ENCODE measurements around the gene ABCB11.
"Not testable (repeated sequence)": the region's sequence is repeated elsewhere in the genome, so short reads cannot be mapped to it uniquely, and the experiment has no call there.

Gene ABCB11

GRCh38 chr2:169041594-169041993 is 10.5 kb upstream of the ABCB11 start:
- no peak for DNase-seq

DNA sequence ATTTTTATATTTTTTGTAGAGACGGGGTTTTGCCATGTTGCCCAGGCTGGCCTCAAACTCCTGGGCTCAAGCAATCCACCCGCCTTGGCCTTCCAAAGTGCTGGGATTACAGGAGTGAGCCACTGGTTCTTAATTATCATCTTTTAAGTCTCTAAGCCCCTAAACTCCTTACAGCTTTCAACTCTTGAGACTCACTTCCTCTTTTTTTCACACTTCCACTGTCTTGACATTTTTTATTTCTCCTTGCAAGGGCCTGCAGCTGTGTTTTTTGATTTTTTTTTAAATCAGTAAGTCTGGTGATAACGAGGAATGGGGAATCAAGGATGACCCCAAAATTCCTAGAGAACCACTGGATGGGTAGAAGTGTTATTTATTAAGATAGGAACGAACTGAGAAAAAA is 8.6 kb upstream of the ABCB11 start:
- peak; percentile 86 to 94 for DNase-seq

GRCh38 chr2:169038338-169038757 is 7.2 kb upstream of the ABCB11 start:
- peak; percentile 43 to 56 for DNase-seq

DNA sequence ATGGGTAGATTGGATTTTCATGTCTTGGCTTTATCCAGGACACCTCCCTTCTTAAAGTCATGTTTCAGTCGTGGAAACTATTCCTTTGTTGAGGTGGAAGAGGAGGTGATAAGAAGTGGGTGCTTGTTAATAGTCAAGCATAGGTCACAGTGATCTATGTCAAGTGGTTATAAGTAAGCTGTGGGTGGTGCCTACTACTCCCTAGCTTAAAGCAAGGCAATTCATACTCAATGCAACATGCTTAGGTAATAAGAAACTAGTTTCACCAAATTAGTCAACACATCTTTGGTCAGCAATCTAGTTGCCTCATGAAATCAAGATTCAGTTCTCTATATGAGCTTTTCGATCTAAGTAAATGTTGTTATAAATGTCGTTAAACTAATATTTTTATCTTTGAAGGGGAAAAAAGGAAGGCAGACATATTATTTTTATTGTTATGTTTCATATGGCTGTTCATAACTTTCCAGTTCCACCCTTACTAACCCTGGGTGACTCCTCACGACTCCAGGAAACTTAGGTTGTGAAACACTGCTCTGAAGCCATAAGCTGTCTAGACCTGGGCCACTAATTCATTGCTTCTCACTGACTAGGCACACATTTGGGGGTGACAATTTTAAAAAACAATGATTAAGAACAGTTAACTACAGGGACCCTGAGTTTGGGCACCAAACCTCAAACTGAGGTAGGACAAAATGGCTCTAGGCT is 5.8 kb upstream of the ABCB11 start:
- DNase-seq = no peak

DNA sequence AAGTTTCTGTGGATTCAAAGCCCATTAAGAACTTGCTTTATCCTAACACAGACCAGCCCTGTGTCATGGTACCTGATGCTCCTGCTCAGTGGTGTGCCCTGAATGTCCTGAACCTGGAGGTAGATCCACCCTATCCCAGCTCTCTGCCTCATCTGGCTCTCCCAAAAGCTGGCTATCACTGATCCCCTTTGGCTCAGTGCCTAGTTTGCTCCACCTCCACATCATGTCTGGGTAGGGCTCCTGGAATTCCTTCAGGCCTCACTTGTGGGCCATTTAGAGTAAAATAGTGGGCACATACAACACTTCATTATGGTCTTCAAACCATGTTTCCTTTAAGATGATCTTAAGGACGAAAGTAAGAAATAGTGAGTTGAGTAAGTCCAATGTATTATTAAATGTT is 4.8 kb upstream of the ABCB11 start:
- no peak for DNase-seq

DNA sequence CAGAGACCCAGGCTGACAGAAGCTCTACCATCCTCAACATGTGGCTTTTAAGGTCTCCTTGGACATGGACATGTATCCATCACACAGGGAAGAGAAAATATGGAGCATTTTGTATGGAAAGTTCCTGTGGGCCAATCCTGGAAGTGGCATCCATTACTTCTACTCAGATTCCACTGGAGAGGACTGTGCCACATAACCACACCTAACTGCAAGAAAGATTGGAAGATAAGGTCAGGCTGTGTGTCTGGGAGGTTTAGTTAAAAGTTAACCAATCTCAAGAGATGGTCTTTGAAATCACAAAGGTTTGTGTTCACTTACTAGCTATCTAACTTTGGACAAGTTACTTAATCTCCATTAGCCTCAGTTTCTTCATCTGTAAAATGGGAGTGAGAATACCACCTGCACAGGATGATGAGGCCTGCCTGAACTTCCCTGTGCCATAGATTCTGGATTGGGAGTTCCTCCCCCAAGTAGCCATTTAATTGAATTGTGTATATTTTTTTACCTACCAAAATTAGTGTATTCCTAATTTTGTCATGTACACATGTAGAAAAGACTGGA is 3.9 kb upstream of the ABCB11 start:
- DNase-seq = no peak

DNA sequence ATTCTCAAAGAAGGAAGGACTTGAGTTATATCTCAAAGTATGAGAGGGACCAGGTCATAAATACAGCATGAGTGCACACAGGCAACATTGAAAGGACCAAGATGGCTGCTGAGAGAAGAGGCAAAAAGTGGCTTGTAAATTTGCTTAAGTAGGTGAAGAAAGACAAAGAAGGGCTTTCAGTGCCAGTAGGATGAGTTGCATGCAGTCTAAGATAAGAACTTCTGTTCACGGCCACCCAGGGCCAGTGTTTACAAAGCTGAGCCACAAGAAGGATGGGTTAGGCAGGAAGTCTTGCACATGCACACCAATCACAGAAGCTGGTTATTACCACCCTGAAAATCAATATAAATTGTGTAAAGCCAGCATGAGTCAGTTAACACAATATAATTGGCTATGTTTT is 3.1 kb upstream of the ABCB11 start:
- DNase-seq = no peak

DNA sequence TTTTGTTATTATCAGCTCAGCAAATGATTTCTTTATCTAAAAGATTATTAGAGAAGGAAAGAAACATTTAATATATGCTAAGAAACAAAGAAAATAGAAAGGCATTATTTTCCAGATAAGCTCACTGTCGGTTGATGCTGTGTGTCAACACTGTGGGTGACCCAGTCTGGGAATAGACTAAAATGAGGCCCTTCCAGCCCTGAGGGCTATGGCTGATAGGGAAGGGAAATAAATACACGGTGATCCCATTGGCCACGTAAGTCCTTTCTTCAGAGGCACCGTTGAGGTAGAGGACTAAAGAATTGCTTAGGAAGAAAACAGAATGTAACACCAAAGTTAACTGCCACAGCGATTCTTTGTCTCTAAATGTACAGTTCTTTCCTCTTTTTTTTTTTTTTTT is 1.8 kb downstream of the ABCB11 start:
- DNase-seq = no peak

DNA sequence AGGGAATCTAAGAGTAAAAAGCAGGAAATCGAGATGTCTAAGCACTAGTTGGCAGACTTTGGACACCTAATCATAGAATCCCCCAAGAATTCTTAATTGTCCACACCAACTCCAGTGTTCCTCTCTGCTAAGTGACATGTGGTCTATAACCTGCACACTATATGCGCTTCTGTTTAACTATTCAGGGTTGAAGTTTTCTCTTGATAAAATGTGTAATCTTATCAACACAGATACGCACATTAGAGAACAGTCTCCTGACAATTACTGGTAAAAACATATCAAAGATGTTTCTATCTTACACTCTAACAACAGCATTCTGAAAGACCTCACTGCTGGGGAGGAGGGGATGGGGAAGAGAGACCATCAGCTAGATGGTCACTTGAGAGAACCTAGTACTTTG is 3.9 kb downstream of the ABCB11 start:
- no peak for DNase-seq

DNA sequence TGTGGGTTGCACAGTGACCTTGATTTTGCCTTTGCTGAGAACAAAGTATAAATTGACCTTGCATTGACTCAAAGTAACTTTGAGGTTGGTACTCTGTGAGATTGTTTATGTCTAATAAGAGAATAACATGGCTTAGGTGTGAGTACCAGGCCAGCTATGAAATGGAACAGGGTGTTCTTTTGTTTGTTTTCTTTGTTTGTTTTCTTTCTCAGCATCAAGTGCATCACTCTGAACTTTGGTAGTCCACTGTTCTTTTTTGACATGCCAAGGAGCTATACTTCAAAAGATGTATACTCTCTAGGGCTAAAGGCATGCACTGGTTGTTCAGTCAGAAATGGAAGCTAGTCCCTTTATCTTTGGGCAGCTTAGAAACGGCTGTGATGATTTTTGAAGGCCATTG is 5.1 kb downstream of the ABCB11 start:
- DNase-seq = no peak

- DNase-seq = no peak
Measured at GRCh38 chr2:169023161-169023560, 8.0 kb downstream of the ABCB11 start.

- DNase-seq = no peak
Measured at GRCh38 chr2:169018390-169018789, 12.7 kb downstream of the ABCB11 start.

DNA sequence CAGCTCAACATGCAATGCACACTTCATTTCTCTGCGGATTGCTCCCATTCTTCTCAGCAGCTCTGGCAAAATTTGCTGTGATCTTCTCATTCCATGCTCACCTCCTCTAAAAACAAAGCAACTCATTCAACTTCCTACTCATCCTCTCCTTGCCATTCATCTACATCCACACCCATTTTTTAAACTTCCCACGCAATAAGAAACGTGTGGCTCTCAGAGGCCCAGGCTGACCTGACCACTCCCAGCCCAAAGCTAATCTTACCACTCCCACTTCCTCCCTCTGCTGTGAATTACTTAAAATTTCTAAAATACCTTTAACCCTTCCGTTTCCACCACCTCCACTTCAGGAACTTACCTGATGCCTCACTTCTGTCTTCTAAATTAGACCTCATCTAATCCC is 15.2 kb downstream of the ABCB11 start:
- DNase-seq = no peak

DNA sequence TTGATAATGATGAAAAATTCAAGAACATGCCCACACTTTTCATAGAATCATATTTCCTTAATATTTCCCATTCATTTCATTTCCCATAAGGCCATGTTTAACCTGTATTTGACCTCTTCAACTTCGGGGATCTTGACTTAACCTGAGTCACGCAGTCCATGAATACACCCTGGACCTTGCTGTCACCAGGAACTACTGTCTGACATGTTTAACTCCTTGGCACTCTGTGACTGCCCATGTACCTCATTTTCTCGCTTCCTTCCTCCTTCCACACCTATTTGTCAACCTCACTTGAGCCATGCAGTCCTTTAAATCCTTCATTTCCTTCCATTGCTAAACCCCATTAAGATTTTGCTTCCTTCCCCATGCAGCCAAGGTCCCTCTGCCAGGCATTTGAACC is 16.3 kb downstream of the ABCB11 start:
- DNase-seq = no peak

DNA sequence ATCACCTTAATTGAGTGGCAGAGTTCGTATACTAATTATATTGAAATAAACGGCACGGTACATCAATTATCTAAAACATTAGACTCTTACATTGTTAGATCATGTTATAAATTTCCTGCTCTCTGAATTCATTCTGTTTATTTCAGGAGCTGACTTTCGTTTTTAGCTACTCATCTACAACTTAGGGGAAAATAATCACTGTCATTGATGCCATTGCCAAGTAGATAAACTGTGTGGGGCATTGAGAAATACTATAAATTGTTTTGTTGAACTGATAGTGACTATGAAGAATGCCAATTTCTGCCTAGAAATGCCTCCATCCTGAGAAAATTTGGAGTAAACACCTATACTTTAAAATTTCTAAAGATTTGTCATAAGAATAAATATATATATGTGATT is 17.5 kb downstream of the ABCB11 start:
- DNase-seq = no peak

- DNase-seq = no peak
Measured at GRCh38 chr2:169012812-169013627, 18.1 kb downstream of the ABCB11 start.

- not testable (repeated sequence) for DNase-seq
Measured at GRCh38 chr2:169012191-169012792, 18.8 kb downstream of the ABCB11 start.

DNA sequence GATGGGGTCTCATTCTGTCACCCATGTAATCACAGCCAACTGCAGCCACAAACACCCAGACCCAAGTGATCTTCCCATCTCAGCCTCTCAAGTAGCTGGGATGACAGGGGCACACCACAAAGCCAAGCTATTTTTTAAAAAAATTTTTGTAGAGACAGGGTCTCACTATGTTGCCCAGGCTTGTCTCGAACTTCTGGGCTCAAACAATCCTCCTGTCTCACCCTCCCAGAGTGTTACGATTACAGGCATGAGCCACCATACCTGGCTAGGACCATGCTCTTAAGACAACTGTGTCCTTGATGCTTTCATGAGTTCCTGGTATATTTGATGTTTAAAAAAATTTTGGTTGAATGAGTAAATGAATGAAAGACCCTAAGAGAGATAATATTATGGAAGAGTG is 19.4 kb downstream of the ABCB11 start:
- no peak for DNase-seq

- no peak for DNase-seq
Measured at GRCh38 chr2:169010633-169011460, 20.3 kb downstream of the ABCB11 start.

- no peak for DNase-seq
Measured at GRCh38 chr2:169009865-169010579, 21.1 kb downstream of the ABCB11 start.

- DNase-seq = peak; percentile 40 to 46
Measured at GRCh38 chr2:169007941-169008340, 23.2 kb downstream of the ABCB11 start.

DNA sequence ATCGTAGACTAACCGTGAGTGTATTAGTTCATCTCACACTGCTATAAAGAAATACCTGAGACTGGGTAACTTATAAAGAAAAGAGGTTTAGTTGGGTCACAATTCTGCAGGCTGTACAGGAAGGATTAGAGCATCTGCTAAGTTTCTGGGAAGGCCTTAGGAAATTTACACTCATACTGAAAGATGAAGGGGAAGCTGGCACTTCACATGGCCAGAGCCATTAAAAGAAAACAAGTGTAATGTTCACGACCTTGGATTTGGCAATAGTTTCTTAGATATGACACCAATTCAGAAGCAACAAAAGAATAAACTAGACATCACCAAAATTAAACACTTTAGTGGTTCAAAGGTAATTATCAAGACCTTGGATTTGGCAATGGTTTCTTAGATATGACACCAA is 23.8 kb downstream of the ABCB11 start:
- DNase-seq = no peak

All from Kasumi-1 (cell line).